Activated naive CD4-positive, alpha-beta T cell treated with anti-CD3 and anti-CD28 coated beads for 36 hours (primary cell): ENCODE results near the gene TRIM3. TPM values are rescaled to one million over a fixed set of nuclear protein-coding genes. Genes with fewer than 3 reads are reported as not detected.
A peak's percentile ranks its signal among the peaks of the same experiment; 100 is the strongest.

ENCODE experiments used
- CTCF ChIA-PET: fragments of 350-600 bp; sonication (Branson Sonifier 250); formaldehyde crosslinking; loops from one replicate; lab custom pipeline; 2021; ENCODE audit warnings: antibody characterized with exemption; lab: Charles Lee
- DNase-seq: peaks from one replicate; pipeline ENCODE4 v3.0.0-alpha.2; 2020
- H3K27ac Mint-ChIP-seq: one replicate; pipeline ENCODE4 v1.8.0; 2021; ENCODE audit warnings: mild to moderate bottlenecking, mixed read lengths
- H3K27me3 Mint-ChIP-seq: one replicate; pipeline ENCODE4 v1.8.0; 2021; ENCODE audit warnings: low read depth, mixed read lengths
- H3K36me3 Mint-ChIP-seq: one replicate; pipeline ENCODE4 v1.8.0; 2021; ENCODE audit warnings: low read depth, mixed read lengths
- H3K4me1 Mint-ChIP-seq: one replicate; pipeline ENCODE4 v1.8.0; 2021; ENCODE audit warnings: low read depth, mixed read lengths
- H3K4me3 Mint-ChIP-seq: one replicate; pipeline ENCODE4 v1.8.0; 2021; ENCODE audit warnings: mild to moderate bottlenecking, moderate library complexity, mixed read lengths
- H3K9me3 Mint-ChIP-seq: one replicate; pipeline ENCODE4 v1.8.0; 2021; ENCODE audit warnings: mixed read lengths
- intact Hi-C: fragments of 100-400 bp; cut with micrococcal nuclease; formaldehyde crosslinking; loops from one replicate; pipeline ENCODE4 v1.15.1; 2023
- total RNA-seq, 2 experiments: library from RNA; stranded (reverse); gene quantifications; one replicate each; pipeline ENCODE4 v1.2.3, GENCODE V29; 2021

Gene TRIM3
- total RNA-seq, 2 experiments from 2014 or later = 7.7 to 9.4 TPM

GRCh38 chr11:6410695-6411430 lies 62.9 kb downstream of the TRIM3 start:
- H3K4me3 Mint-ChIP-seq = no peak overlapping the region
- no peaks in the 10 kb centered on the region for H3K27me3 Mint-ChIP-seq
- no peak for DNase-seq
- H3K9me3 Mint-ChIP-seq = no peaks in the 10 kb centered on the region
- H3K36me3 Mint-ChIP-seq = peaks cover 4% of the 10 kb centered on the region
- intact Hi-C loops = loop anchor here (10.0 kb wide), 1 partner anchor 1806 kb away; the partner anchor contains the start of gene TRIM68
- H3K27ac Mint-ChIP-seq = no peak overlapping the region
- H3K4me1 Mint-ChIP-seq = peaks cover 59% of the 10 kb centered on the region
- CTCF ChIA-PET = interaction anchor here (0.9 to 3.4 kb wide), 4 partner anchors 8 to 33 kb away, joined by 3 to 17 read pairs (median 6); no protein-coding TSS in a partner anchor

GRCh38 chr11:6406370-6406769 lies 67.4 kb downstream of the TRIM3 start:
- no peak overlapping the region for H3K4me3 Mint-ChIP-seq

GRCh38 chr11:6405846-6406245 lies 67.9 kb downstream of the TRIM3 start:
- Mint-ChIP-seq H3K4me1 (peaks cover 84% of the 10 kb centered on the region), H3K9me3 (no peaks in the 10 kb centered on the region), H3K36me3 (peaks cover 4% of the 10 kb centered on the region), H3K27me3 (no peaks in the 10 kb centered on the region), H3K4me3 (no peak overlapping the region), H3K27ac (no peak overlapping the region)
- DNase-seq = no peak
- CTCF ChIA-PET = interaction anchor here (0.7 to 1.9 kb wide), 3 partner anchors 9 to 27 kb away, joined by 3 to 10 read pairs (median 3); partner anchors contain the start of gene SMPD1
- intact Hi-C loops = no loop called here

More at GRCh38 chr11:6406370-6406769, 67.4 kb downstream of the TRIM3 start:
- peaks cover 82% of the 10 kb centered on the region for H3K4me1 Mint-ChIP-seq
- CTCF ChIA-PET = interaction anchor here (1.4 to 1.9 kb wide), 2 partner anchors 9 to 27 kb away, joined by 4 to 10 read pairs; no protein-coding TSS in a partner anchor
- intact Hi-C loops = no loop called here
- no peak for DNase-seq
- H3K27ac Mint-ChIP-seq = peak overlapping the region; percentile 75
- no peaks in the 10 kb centered on the region for H3K27me3 Mint-ChIP-seq
- H3K9me3 Mint-ChIP-seq = no peaks in the 10 kb centered on the region
- peaks cover 4% of the 10 kb centered on the region for H3K36me3 Mint-ChIP-seq

DNA sequence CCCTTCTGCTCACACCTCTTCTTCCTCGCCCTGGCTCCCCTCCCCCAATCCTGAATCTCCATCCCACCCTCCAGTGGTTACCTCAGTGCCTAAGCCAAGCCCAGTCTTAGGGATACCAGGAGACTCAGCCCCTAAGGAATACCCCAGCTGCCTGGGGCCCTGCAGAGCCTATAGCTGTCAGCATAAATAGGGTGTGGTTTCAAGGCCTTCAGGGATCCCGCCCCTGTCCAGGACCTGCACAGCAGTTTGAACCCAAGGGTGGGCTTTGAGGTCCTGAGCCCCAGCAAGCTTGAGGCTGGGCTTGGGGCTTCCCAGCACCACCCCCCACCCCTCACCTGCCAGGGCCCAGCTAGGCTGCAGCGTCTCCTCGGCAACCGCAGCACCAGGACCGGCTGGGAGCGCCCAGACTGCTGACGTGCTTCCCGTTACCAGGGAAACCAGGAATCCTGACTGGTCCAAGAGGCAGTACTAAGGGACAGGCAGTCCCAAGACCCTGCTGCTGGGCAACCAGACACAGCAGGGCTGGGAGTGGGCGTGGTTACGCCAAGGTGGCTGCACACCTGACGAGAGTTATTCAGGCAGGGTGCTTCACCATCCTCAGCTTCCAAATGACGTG lies 68.6 kb downstream of the TRIM3 start:
- H3K9me3 Mint-ChIP-seq = no peaks in the 10 kb centered on the region
- intact Hi-C loops = no loop called here
- no peak for DNase-seq
- H3K27me3 Mint-ChIP-seq = no peaks in the 10 kb centered on the region
- peaks cover 5% of the 10 kb centered on the region for H3K36me3 Mint-ChIP-seq
- H3K4me3 Mint-ChIP-seq = no peak overlapping the region
- peaks cover 86% of the 10 kb centered on the region for H3K4me1 Mint-ChIP-seq
- CTCF ChIA-PET = interaction anchor here (0.7 to 5.2 kb wide), 5 partner anchors 9 to 25 kb away, joined by 3 to 40 read pairs (median 7); partner anchors contain the start of gene SMPD1
- no peak overlapping the region for H3K27ac Mint-ChIP-seq

GRCh38 chr11:6404342-6405051 lies 69.2 kb downstream of the TRIM3 start:
- H3K27ac Mint-ChIP-seq = no peak overlapping the region
- peaks cover 83% of the 10 kb centered on the region for H3K4me1 Mint-ChIP-seq
- H3K4me3 Mint-ChIP-seq = no peak overlapping the region
- intact Hi-C loops = no loop called here
- H3K27me3 Mint-ChIP-seq = no peaks in the 10 kb centered on the region
- CTCF ChIA-PET = interaction anchor here (0.6 to 5.2 kb wide), 6 partner anchors 9 to 25 kb away, joined by 3 to 40 read pairs (median 10); partner anchors contain the start of gene SMPD1
- peak; percentile 60 for DNase-seq
- H3K36me3 Mint-ChIP-seq = peaks cover 5% of the 10 kb centered on the region
- no peaks in the 10 kb centered on the region for H3K9me3 Mint-ChIP-seq

DNA sequence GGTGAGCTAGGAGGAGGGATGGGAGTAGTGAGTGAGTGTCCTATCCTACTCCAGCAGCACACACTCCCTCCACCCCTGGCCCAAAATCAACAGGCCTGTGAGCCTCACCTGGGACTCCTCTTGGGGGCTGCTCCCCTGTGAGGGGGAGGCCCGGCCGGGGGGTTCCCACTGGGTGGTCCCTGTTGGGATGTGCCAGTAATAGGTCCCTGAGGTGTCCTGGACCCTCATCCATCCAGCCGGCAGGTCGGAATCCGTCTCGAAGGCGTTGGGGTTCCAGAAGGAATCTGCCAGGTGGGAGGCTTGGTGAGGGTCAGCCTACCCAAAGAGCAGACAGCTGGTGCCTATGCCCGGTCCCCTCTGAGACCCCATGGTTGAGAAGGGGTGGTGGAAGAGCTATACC lies 70.2 kb downstream of the TRIM3 start:
- Mint-ChIP-seq H3K36me3 (peaks cover 11% of the 10 kb centered on the region), H3K27ac (peak overlapping the region; percentile 84), H3K4me1 (peaks cover 86% of the 10 kb centered on the region), H3K9me3 (no peaks in the 10 kb centered on the region), H3K4me3 (no peak overlapping the region), H3K27me3 (no peaks in the 10 kb centered on the region)
- CTCF ChIA-PET = interaction anchor here (0.6 to 5.2 kb wide), 11 partner anchors 8 to 73 kb away, joined by 3 to 40 read pairs (median 8); partner anchors contain the start of gene SMPD1
- DNase-seq = no peak
- intact Hi-C loops = loop anchor here (2.0 kb wide), 1 partner anchor 15 kb away; the partner anchor contains the start of gene APBB1

- H3K9me3 Mint-ChIP-seq = no peaks in the 10 kb centered on the region
- no peaks in the 10 kb centered on the region for H3K27me3 Mint-ChIP-seq
- peak; percentile 94 for DNase-seq
- H3K4me3 Mint-ChIP-seq = peak overlapping the region; percentile 64
- peak overlapping the region; percentile 84 for H3K27ac Mint-ChIP-seq
- intact Hi-C loops = loop anchor here (1.0 to 2.0 kb wide), 3 partner anchors 11 to 16 kb away; partner anchors contain the start of genes APBB1 and SMPD1
- peaks cover 9% of the 10 kb centered on the region for H3K36me3 Mint-ChIP-seq
- CTCF ChIA-PET = interaction anchor here (0.6 to 5.2 kb wide), 16 partner anchors 9 to 353 kb away, joined by 3 to 40 read pairs (median 4); partner anchors contain the start of gene SMPD1
- H3K4me1 Mint-ChIP-seq = peaks cover 89% of the 10 kb centered on the region
Observed at GRCh38 chr11:6402561-6402981, 71.2 kb downstream of the TRIM3 start.

GRCh38 chr11:6402061-6402470 lies 71.7 kb downstream of the TRIM3 start:
- Mint-ChIP-seq H3K36me3 (peaks cover 9% of the 10 kb centered on the region), H3K4me3 (peak overlapping the region; percentile 64), H3K27me3 (no peaks in the 10 kb centered on the region), H3K27ac (peak overlapping the region; percentile 84), H3K4me1 (peaks cover 84% of the 10 kb centered on the region), H3K9me3 (no peaks in the 10 kb centered on the region)
- CTCF ChIA-PET = interaction anchor here (0.9 to 5.2 kb wide), 11 partner anchors 9 to 353 kb away, joined by 3 to 40 read pairs (median 8); partner anchors contain the start of gene SMPD1
- intact Hi-C loops = loop anchor here (1.0 to 2.0 kb wide), 3 partner anchors 11 to 17 kb away; partner anchors contain the start of genes APBB1 and SMPD1
- DNase-seq = peak; percentile 59

DNA sequence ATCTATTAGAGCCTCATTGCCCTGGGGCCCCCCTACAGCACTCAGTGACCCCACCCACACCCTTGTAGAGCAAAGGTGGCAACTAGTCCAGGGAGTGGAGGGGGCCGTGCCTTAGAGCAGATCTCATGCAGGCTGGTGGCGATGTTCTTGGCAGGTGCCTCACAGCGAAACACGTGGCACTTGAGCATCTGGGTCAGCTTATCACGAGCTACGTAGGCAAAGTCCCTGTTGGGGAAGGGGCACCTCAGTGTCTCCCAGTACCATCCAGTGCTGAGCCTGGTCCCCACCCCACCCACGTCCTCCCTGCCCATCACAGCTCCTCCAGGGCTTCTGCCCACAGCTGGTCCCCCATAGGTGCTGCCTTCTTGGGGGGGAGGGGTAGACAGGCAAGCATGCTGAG lies 72.3 kb downstream of the TRIM3 start:
- no peaks in the 10 kb centered on the region for H3K27me3 Mint-ChIP-seq
- H3K4me3 Mint-ChIP-seq = no peak overlapping the region
- intact Hi-C loops = no loop called here
- peaks cover 81% of the 10 kb centered on the region for H3K4me1 Mint-ChIP-seq
- H3K36me3 Mint-ChIP-seq = peaks cover 9% of the 10 kb centered on the region
- no peak for DNase-seq
- no peaks in the 10 kb centered on the region for H3K9me3 Mint-ChIP-seq
- H3K27ac Mint-ChIP-seq = no peak overlapping the region
- CTCF ChIA-PET = interaction anchor here (0.9 to 5.2 kb wide), 9 partner anchors 8 to 354 kb away, joined by 3 to 40 read pairs (median 4); partner anchors contain the start of gene SMPD1

- Mint-ChIP-seq H3K27me3 (no peaks in the 10 kb centered on the region), H3K9me3 (no peaks in the 10 kb centered on the region), H3K27ac (no peak overlapping the region), H3K4me1 (peaks cover 79% of the 10 kb centered on the region), H3K4me3 (no peak overlapping the region), H3K36me3 (peaks cover 9% of the 10 kb centered on the region)
- no peak for DNase-seq
- intact Hi-C loops = no loop called here
- CTCF ChIA-PET = interaction anchor here (0.9 to 5.2 kb wide), 5 partner anchors 10 to 85 kb away, joined by 3 to 40 read pairs (median 24); partner anchors contain the start of gene SMPD1
Observed at GRCh38 chr11:6400431-6401345, 73.1 kb downstream of the TRIM3 start.
